CD4-positive, alpha-beta T cell treated with Interleukin-1 beta for 1 hour (primary cell): ENCODE results near the gene SCN4B.

Source experiments
- DNase-seq, 2 donors: peaks; one replicate each; pipeline ENCODE4 v3.0.0-alpha.2; 2020 to 2022

Gene SCN4B

GRCh38 chr11:118128721-118129470, 23.7 kb downstream of the SCN4B start:
- no peak for DNase-seq

GRCh38 chr11:118128310-118128709, 24.3 kb downstream of the SCN4B start:
- no peak for DNase-seq

- DNase-seq, result no peak
Observed at GRCh38 chr11:118126082-118126838, 26.4 kb downstream of the SCN4B start.

- no peak for DNase-seq
Observed at GRCh38 chr11:118124929-118125535, 27.6 kb downstream of the SCN4B start.

GRCh38 chr11:118120793-118121192, 31.8 kb downstream of the SCN4B start:
- no peak for DNase-seq

- peak in 1 of 2 donors; percentile 12 for DNase-seq
Observed at GRCh38 chr11:118117790-118118601, 34.6 kb downstream of the SCN4B start.

GRCh38 chr11:118115048-118115447, 37.6 kb downstream of the SCN4B start:
- DNase-seq, result no peak

- DNase-seq, result no peak
Observed at GRCh38 chr11:118114266-118114665, 38.4 kb downstream of the SCN4B start.

- DNase-seq, result no peak
Observed at GRCh38 chr11:118112711-118113430, 39.8 kb downstream of the SCN4B start.

GRCh38 chr11:118111744-118112035, 40.9 kb downstream of the SCN4B start:
- DNase-seq, result no peak

GRCh38 chr11:118111019-118111743, 41.4 kb downstream of the SCN4B start:
- DNase-seq, result no peak

- DNase-seq, result no peak
Observed at GRCh38 chr11:118109231-118109630, 43.4 kb downstream of the SCN4B start.

GRCh38 chr11:118108513-118108912, 44.1 kb downstream of the SCN4B start:
- no peak for DNase-seq

- no peak for DNase-seq
Observed at GRCh38 chr11:118106789-118107335, 45.8 kb downstream of the SCN4B start.

- DNase-seq, result no peak
Observed at GRCh38 chr11:118105657-118106305, 46.8 kb downstream of the SCN4B start.

- no peak for DNase-seq
Observed at GRCh38 chr11:118104491-118104890, 48.1 kb downstream of the SCN4B start.

GRCh38 chr11:118102721-118103261, 49.8 kb downstream of the SCN4B start:
- no peak for DNase-seq

- DNase-seq, result no peak
Observed at GRCh38 chr11:118100691-118101232, 51.9 kb downstream of the SCN4B start.

- no peak for DNase-seq
Observed at GRCh38 chr11:118099838-118100556, 52.6 kb downstream of the SCN4B start.
